HG02678 (cell line): ENCODE measurements around the gene PLG.
A peak's percentile ranks its signal among the peaks of the same experiment; 100 is the strongest.
"Not testable (repeated sequence)": the region's sequence is repeated elsewhere in the genome, so short reads cannot be mapped to it uniquely, and the experiment has no call there.

Experiments
- ATAC-seq: cut with Tn5 transposase; IDR thresholded peaks from one replicate; pipeline ENCODE4 v1.9.1; 2021; ENCODE audit warnings: mild to moderate bottlenecking, moderate library complexity; ENCODE audit not compliant: unreplicated experiment

Gene PLG

GRCh38 chr6:160697826-160698225, 4.2 kb upstream of the PLG start:
- no peak for ATAC-seq

GRCh38 chr6:160704688-160705087, 2.6 kb downstream of the PLG start:
- not testable (repeated sequence) for ATAC-seq

GRCh38 chr6:160708993-160709392, 6.9 kb downstream of the PLG start:
- ATAC-seq, result not testable (repeated sequence)

GRCh38 chr6:160714731-160715316, 12.8 kb downstream of the PLG start:
- no peak for ATAC-seq

- ATAC-seq, result no peak
Observed at GRCh38 chr6:160730911-160731310, 28.9 kb downstream of the PLG start.

- peak; percentile 81 for ATAC-seq
Observed at GRCh38 chr6:160733050-160733646, 31.1 kb downstream of the PLG start.

GRCh38 chr6:160734627-160735026, 32.6 kb downstream of the PLG start:
- ATAC-seq, result no peak

GRCh38 chr6:160735523-160735922, 33.5 kb downstream of the PLG start:
- peak; percentile 64 for ATAC-seq

GRCh38 chr6:160737934-160738333, 35.9 kb downstream of the PLG start:
- no peak for ATAC-seq

- ATAC-seq, result no peak
Observed at GRCh38 chr6:160739955-160740354, 37.9 kb downstream of the PLG start.

GRCh38 chr6:160741012-160741411, 39.0 kb downstream of the PLG start:
- peak; percentile 99 for ATAC-seq

- peak; percentile 48 for ATAC-seq
Observed at GRCh38 chr6:160742090-160742489, 40.0 kb downstream of the PLG start.

GRCh38 chr6:160750276-160750689, 48.2 kb downstream of the PLG start:
- ATAC-seq, result peak; percentile 88

GRCh38 chr6:160753211-160753610, 51.2 kb downstream of the PLG start:
- ATAC-seq, result not testable (repeated sequence)

- no peak for ATAC-seq
Observed at GRCh38 chr6:160755165-160755564, 53.1 kb downstream of the PLG start.

- no peak for ATAC-seq
Observed at GRCh38 chr6:160756021-160756420, 54.0 kb downstream of the PLG start.

GRCh38 chr6:160756871-160757270, 54.8 kb downstream of the PLG start:
- no peak for ATAC-seq

- ATAC-seq, result no peak
Observed at GRCh38 chr6:160764847-160765246, 62.8 kb downstream of the PLG start.

GRCh38 chr6:160765412-160765811, 63.4 kb downstream of the PLG start:
- no peak for ATAC-seq

GRCh38 chr6:160766657-160766988, 64.6 kb downstream of the PLG start:
- no peak for ATAC-seq

GRCh38 chr6:160766989-160767646, 65.1 kb downstream of the PLG start:
- ATAC-seq, result peak; percentile 98

GRCh38 chr6:160767647-160768019, 65.6 kb downstream of the PLG start:
- peak; percentile 9 for ATAC-seq

GRCh38 chr6:160768101-160768500, 66.1 kb downstream of the PLG start:
- no peak for ATAC-seq
